ENCODE results near the gene ANAPC15.

Gene ANAPC15

DNA sequence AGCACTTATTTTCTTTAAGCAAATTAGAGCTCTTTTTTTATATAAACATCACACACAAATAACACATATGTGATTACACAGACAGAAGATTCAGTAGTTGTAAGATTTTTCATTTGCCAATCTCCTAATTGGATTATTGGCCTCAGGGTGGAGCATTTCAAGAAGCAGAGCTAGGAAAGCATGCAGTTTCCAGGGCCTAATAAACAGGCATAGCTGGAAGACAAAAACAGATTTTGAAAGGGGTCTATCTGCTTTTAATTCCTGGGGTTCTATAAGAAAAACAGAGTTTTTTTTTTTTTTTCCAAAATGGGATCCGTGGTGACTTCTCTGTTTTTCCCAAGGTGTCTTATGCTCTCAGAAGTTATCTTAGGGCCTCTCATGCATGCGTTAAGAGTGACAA lies 15.4 kb upstream of the ANAPC15 start:
- in situ Hi-C loops (cut with MboI; ENCODE audit: low sequenced_read_pairs), result no loop called here

DNA sequence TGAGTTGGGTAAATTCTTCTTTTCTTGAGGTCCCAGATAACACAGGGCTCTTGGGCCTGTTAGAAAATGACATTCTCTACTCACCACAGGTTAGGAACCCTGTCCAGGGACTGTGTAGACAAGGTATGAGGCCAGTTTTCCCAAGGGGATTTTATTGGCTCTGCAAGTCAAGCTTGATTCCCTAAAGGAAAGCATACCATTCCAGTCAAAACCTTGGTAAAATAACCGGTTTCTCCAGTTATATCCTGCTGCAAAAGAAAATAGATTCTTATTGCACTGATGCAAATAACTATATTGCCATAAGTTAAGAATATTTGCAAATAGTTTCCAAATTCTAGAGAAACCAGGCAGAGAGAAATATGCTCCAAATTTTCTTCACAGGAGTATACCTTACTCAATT lies 13.5 kb upstream of the ANAPC15 start:
- in situ Hi-C loops (cut with MboI; ENCODE audit: low sequenced_read_pairs), result no loop called here

DNA sequence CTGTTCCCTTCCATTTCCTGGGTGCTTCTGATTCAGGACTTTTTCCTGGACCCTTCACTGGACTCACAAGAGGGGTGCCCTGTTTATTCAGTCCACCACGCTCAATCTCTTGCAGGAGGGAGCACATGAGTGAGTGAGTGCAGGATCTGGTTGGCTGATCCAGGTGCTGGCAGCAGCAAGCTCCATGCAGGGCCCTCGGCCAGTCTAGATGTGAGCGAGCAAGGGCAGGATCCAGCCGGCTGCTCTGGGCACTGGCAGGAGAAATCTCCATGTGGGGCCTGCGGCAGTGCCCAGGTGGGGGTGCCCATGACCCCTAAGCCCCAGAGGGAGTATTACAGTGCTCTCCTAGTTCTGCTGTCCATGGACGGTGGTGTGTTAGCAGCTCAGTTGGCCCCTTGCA lies 11.6 kb upstream of the ANAPC15 start:
- in situ Hi-C loops (cut with MboI; ENCODE audit: low sequenced_read_pairs), result no loop called here

DNA sequence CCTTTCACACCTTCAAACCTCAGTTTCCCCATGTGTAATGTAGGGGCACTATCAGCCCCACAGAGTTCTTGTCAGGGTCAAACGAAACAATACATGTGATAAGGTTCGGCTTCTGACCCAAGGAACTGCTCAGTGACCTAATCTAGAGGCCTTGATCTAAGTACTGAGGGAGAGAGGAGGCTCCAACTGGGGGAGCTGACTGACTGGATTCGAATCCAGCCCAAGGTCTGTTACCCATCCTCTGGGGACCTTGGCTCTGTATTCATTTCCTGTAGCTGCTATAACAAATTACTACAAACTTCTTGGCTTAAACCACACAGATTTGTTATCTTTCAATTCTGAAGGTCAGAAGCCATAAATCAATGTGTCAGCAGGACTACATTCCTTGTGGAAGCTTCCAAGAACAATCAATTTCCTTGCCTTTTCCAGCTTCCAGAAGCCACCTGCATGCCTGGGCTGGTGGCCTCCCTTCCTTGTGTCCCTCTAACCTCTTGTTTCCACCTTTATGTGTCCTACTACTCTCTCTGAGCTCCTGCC lies 10.7 kb upstream of the ANAPC15 start:
- in situ Hi-C loops (cut with MboI; ENCODE audit: low sequenced_read_pairs), result no loop called here

DNA sequence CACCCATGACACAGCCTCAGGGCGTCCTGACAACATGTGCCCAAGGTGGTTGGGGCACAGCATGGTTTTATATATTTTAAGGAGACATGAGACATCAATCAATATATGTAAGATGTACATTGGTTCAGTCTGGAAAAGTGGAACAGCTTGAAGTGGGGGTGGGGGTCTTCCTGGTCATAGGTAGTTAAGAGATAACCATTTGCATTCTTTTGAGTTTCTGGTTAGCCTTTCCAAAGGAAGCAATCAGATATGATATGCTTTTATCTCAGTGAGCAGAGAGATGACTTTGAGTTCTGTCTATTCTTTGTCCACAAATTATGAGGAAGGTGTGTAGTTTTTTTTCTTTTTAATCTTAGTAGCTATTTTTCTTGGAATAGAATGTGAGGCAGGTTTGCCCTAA lies 10.1 kb upstream of the ANAPC15 start:
- in situ Hi-C loops (cut with MboI; ENCODE audit: low sequenced_read_pairs), result no loop called here

DNA sequence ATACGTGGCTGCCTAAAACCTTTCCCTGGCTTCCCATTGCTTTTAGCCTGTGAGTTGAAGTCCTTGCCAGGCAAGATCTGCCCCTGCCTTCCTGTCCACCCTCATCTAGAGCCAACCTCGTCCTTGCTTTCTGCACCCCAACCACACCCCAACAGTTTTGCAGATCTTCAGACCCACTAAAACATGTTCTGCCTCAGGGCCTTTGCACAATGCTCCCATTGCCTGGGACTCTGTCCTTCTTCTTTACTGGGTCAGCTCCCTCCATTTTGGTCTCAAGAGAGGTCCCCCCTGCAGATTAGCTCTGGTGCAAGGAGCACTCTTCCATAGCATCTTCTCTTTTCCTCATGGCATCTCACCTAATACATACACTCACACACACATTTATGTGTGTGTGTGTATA lies 8.4 kb upstream of the ANAPC15 start:
- in situ Hi-C loops (cut with MboI; ENCODE audit: low sequenced_read_pairs), result no loop called here

DNA sequence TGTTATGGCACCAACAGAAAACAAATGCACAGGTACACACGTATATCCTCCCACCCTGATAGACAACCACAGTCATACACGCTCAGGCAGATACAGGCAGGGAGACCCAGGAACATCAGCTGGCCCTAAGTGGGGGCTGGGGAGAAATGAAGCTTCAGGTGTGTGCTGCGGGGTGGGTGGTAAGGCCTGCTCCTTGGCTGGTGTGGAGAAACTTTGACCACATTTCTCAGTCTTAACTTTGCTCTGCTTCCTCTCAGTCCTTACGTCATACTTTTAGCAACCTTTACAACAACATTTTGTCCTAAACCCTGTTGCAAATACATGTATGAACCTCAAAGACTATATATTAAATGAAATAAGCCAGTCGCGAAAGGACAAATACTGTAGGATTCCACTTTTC lies 6.7 kb upstream of the ANAPC15 start:
- in situ Hi-C loops (cut with MboI; ENCODE audit: low sequenced_read_pairs), result no loop called here

DNA sequence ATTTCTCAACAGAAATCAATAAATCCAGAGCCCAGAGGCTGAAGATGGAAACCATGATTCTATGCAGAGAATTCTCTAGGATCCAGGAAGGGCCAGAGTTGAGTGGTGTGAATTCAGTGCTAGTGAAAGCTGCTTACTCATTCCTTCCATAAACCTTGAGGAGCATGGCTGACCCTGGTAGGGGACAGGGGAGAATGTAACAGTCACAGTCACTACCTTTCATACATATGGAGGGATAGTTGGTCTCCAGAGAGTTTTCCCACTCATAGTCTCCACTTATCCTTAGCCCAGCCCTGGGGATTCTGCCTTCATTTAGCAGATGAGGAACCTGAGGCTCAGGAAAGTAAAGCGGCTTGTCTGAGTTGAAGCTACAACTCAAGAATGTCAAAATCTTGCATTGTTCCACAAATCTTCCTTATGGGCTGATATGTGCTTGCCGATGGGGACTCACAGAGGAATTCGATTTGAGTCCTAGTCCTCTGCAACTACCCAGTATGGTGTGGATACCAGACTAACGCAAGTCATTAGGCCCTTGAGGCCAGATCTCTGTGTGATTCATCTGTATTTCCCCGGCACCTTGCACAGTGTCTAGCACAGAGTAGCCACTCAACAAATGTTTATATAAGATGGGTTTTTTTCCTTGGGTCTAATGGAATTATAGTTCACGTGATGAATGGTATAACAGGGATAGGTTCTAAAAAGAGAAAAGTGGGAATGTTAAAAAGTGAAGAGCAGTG lies 3.7 kb upstream of the ANAPC15 start:
- in situ Hi-C loops (cut with MboI; ENCODE audit: low sequenced_read_pairs), result no loop called here

DNA sequence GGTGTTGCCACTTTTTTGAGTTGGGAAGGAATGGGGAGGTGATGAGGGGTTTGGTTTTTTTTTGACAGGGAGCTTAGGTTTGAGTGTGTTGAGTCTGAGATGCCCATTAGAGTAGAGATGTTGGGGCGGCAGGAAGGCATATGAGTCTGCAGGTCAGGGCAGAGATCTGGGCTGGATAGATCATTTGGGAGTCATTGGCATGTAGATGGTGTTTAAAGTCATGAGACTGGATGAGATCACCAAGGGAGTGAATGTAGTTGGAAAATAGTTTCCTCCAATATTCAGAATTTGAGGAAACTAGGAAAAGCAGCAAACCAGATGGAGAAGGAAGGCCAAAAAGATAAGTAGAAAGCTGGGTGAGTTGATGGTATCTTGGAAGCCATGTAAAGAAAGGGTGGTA lies 2.1 kb upstream of the ANAPC15 start:
- in situ Hi-C loops (cut with MboI; ENCODE audit: low sequenced_read_pairs), result no loop called here

DNA sequence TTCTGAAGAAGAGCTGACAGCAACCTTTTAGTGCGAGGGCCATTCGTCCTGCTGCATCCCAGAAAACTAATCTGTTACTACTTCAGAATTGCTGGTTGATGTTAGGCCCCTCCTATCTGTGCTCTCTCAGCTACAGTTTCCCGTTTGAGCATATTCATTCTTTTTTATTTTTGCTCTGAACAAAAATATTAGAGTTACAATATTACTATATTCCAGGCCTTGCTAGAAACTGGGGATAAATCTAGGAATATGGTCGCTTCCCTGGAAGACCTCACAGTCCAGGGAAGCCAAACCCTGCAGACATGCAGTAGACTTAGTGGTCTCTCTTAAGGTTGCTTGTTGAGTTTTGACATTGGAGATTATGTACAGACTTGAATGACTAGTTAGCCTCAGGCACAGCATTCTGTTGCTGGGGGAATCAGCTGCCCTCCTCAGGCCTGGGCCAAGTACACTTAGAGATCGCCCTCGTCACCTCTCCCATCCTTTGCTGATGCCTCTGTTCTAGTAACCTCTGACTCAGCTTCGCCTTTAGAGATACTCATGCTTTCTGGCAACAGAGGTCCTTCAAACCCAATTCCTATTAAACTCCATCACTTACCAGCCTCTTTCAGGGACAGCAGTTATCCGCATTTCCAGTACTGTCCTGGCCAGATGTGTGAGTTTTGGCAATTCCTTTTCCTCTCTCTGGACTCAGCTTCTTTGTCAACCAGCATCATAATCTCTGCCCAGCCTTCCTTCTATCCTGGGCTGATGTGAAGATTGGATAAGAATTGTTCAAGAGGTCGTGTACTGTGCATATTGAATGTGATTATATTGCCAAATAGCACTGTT lies 698 bp upstream of the ANAPC15 start:
- in situ Hi-C loops (cut with MboI; ENCODE audit: low sequenced_read_pairs), result no loop called here

DNA sequence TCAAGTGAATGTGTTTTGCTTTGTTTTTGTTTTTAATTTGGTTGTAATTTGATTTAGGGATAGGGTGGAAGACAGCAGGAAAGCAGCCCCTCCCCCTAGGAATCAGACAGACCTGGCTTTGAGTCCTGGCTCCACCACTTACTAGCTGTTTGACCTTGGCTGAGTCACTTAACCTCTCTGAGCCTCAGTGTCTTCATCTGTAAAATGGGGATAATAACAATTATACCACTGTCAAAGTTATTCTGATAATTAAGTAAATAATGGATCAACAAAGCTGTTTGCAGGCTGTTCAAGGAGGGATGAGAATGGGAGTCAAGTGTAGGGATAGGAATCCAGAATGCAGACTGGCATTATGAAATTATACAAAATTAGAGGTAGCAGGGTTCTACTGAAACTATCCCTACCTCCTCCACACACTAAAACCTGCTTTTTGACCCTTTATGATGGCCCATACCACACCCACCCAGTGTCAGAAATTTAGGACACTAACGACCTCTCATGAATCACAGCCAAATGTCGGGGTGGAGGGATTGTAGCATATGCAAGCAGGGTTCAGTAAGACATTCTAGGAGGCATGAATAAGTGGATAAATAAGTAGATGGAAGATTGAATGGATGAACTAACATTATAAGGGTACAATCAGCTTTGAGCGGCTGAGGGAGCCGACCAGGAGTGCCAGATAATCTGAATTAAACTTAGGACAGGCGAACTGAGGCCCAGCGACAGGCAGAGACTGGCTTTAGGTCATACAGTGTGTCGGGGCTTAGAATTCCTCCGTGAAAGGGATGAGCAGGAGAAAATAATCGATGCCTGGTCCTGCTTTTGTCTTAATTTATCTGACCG lies 974 bp downstream of the ANAPC15 start:
- in situ Hi-C loops (cut with MboI; ENCODE audit: low sequenced_read_pairs), result no loop called here

DNA sequence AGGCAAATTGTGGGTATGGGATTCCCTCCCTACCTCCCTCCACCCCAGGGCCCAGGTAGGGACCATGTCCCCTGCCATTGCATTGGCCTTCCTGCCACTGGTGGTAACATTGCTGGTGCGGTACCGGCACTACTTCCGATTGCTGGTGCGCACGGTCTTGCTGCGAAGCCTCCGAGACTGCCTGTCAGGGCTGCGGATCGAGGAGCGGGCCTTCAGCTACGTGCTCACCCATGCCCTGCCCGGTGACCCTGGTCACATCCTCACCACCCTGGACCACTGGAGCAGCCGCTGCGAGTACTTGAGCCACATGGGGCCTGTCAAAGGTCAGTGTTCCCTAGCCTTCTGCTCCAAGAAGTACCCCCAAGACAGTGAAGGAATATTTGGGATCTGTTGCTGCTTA lies 6.6 kb downstream of the ANAPC15 start, which contains the start of gene TOMT:
Gene TOMT, plus strand, starts transcription at position 37 of the 400 bp plus-strand sequence. Its CDS starts 28 bp downstream, at position 65.
- in situ Hi-C loops (cut with MboI; ENCODE audit: low sequenced_read_pairs), result loop anchor here (10.0 kb wide), 1 partner anchor 329 kb away; the partner anchor contains the start of gene CLPB

DNA sequence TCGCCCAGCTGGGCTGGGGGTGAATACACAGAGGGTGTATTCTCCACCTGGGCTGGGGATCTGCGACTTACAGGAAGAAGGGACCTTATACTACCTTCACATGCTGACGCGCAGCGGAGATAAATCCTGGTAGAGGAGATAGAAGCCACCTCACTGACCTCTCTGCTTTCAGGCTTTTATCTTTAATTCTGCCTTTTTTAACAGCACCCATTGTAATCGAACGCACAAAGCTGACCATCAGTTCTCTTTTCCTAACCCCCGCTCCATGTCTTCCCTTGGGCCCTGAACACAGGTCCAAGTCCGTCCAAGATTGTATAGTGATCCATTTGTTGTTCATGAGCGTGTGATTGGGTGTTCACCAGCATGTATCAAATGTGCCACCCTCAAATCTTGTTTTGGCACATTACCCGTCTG lies 8.7 kb downstream of the ANAPC15 start:
- in situ Hi-C loops (cut with MboI; ENCODE audit: low sequenced_read_pairs), result loop anchor here (10.0 kb wide), 1 partner anchor 331 kb away; the partner anchor contains the start of gene CLPB

DNA sequence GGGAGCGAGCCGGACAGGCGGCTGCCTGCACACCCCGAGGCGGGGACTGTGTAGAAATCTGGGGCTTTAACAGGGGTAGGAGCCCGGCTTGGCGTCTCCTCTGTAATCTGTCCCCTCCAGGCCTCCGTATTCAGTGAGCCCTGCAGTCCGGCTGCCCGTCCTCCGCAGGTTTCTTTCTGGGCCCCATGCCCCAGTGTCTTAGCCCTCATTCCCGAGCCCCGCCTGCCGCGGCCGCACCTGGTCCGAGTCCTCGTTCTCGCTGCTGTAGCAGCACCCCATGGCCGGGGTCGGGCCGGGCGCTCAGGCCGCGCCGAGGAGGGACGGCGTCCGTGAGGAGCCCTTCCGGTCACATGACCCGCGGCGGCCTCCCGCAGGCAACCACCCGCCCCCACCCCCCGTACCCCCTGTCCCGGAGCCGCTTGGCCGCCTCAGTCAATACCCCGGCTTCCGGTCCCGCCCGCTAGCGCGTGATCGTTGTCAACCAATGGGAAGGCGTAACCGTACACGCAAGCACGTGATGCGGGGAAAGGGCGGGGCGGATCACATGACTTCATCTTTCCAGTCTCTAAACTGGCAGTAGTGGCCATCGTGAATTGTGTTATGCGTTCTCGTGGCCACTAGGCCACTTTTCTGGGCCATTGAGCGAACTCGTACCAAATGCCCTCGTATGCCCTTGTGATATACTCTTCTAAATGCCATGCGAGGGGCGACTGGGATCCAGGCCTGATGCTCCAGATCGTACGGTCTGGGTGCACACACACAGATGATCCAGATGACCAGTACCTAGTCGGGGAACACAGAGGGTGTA lies 9.3 kb downstream of the ANAPC15 start, which contains the start of gene LAMTOR1:
Gene LAMTOR1, minus strand, starts transcription at position 352 of the 808 bp plus-strand sequence. Its CDS starts 73 bp downstream, at position 279.
- in situ Hi-C loops (cut with MboI; ENCODE audit: low sequenced_read_pairs), result loop anchor here (10.0 kb wide), 1 partner anchor 332 kb away; the partner anchor contains the start of gene CLPB

DNA sequence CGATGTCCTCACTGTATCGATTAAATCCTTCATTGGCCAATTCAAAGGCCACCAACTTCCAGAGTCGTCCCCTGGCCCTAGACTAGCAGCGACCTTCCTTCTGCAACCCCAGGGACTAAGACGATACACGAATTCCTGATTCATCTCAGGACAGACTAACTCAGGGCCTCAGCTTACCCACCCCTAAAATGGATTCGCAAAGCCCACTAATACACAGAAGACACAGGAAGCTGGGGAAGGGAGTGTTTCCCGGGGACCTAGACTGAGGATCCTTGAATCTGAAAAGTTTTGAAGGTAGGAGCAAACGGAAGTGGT lies 9.9 kb downstream of the ANAPC15 start:
- in situ Hi-C loops (cut with MboI; ENCODE audit: low sequenced_read_pairs), result loop anchor here (10.0 kb wide), 1 partner anchor 332 kb away; the partner anchor contains the start of gene CLPB

DNA sequence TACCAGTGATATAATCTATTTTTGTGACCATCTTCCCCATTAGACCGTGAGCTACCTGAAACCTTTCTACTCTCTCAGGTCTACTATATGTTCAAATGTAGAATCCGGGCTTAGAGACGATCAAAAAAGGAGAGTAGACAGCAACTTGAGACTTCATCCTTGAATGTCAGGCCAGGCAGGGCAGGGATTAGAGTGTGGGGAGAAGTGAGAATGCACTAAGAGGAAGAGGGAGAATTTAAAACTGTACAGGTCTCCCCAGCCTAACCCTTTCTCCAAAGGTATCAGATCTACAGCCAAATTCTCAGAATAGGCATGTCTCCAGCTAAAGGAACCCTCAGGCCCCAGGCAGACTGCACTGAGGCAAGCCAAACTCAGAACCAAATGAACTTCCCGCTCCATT lies 10.3 kb downstream of the ANAPC15 start:
- in situ Hi-C loops (cut with MboI; ENCODE audit: low sequenced_read_pairs), result loop anchor here (10.0 kb wide), 1 partner anchor 333 kb away; the partner anchor contains the start of gene CLPB

DNA sequence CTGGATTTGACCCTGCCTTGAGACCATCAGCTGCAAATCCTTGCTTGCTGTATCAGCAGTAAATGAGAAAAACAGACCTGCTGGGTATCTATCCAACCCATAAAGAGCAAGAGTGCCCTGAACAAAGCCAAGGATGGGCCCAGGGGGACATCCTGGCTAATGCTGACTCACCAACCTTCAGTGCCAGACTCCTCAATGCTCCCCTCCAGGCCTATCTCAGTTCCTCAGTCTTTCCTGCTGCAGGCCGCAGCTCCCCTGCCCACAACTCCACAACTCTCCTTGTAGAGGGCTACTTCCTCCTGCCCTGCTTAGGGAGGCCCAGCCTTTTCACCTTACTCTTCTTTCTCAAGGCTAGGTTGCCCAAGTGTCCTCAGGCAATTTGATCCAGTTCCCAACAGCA lies 12.0 kb downstream of the ANAPC15 start:
- in situ Hi-C loops (cut with MboI; ENCODE audit: low sequenced_read_pairs), result loop anchor here (10.0 kb wide), 1 partner anchor 334 kb away; the partner anchor contains the start of gene CLPB

DNA sequence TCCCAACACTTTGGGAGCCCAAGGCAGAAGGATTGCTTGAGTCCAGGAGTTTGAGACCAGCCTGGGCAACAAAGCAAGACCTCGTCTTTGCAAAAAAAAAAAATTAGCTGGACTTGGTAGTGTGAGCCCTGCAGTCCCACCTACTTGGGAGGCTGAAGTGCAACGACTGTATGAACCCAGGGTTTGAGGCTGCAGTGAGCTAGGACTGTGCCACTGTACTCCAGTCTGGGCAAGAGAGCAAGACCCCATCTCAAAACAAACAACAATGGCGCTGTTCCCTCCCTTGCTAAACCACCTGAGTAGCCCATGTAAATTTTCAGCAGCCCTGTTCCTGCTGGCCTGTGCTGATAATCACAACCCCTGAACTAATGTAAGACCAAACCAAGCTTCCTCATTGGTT lies 12.5 kb downstream of the ANAPC15 start:
- in situ Hi-C loops (cut with MboI; ENCODE audit: low sequenced_read_pairs), result loop anchor here (10.0 kb wide), 1 partner anchor 335 kb away; the partner anchor contains the start of gene CLPB

DNA sequence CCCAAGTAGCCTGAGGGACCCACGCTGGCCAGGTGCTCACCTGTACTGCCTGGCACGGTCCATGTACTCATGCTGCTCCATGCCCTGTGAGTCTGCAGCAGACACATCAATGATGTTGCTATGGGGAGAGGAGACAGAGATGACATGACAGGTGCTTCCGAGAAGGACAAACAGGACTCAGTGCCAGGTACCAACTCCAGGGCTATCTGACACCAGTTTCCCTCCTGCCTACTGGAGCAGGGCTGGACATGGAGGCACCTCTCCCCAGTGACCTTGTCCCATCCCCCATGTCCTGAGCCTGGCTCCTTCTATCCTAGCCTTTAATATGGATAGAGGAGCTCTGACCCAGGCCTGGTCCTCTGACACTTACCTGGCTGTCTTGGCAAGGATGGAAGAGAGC lies 13.8 kb downstream of the ANAPC15 start:
- in situ Hi-C loops (cut with MboI; ENCODE audit: low sequenced_read_pairs), result no loop called here

DNA sequence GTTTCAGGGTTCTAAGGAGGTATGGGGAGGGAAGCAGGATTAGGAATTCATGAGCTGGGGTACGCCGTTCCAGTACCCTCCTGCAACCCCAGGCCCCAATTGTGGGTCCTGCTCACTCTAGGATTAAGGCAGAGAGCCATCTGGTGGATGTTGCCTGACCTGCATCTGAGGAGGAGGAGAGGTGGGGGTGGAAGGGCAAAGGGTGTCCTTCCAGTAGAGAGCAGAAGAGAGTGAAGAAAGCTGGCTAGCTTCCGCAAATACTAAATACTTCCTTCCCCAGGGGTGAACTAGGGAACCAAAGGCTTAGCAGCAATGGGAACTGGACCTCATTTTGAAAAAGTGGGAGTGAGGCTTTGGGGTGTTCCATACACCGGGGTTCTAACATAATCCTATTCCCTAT lies 21.2 kb downstream of the ANAPC15 start:
- in situ Hi-C loops (cut with MboI; ENCODE audit: low sequenced_read_pairs), result no loop called here

Measured in HL-60/S4 treated with phorbol 12-myristate 13-acetate at 8.2 ng/mL for 4 days and 3 days (cell line).